CD4-positive, alpha-beta memory T cell (primary cell): ENCODE measurements around the gene IL20. TPM values are rescaled to one million over a fixed set of nuclear protein-coding genes. Genes with fewer than 3 reads are reported as not detected.

Experiments used
- CTCF ChIA-PET: fragments of 350-600 bp; sonication (Branson Sonifier 250); formaldehyde crosslinking; loops from one replicate; lab custom pipeline; 2021; ENCODE audit warnings: inconsistent platforms; ENCODE audit not compliant: partially characterized antibody; lab: Charles Lee
- POLR2A ChIA-PET: fragments of 350-600 bp; sonication (Branson Sonifier 250); formaldehyde crosslinking; loops from one replicate; lab custom pipeline; 2021; ENCODE audit not compliant: partially characterized antibody; lab: Charles Lee
- DNase-seq, 5 donors: peaks; one replicate each; pipeline versions ENCODE4 v3.0.0 to v3.0.0-alpha.2; 2020 to 2022; ENCODE audit warnings: mixed read lengths in 1 of 5
- H3K27ac ChIP-seq: one replicate; pipeline ENCODE4 v1.7.0; 2013; ENCODE audit warnings: low read depth, low read length
- H3K27me3 ChIP-seq: 2 replicates; pipeline ENCODE4 v1.7.0; 2013; ENCODE audit warnings: mild to moderate bottlenecking, low read length, moderate library complexity; ENCODE audit not compliant: insufficient read depth
- H3K36me3 ChIP-seq: 2 replicates; pipeline ENCODE4 v1.7.0; 2013; ENCODE audit warnings: mild to moderate bottlenecking, low read length, moderate library complexity; ENCODE audit not compliant: insufficient read depth
- H3K4me1 ChIP-seq: 2 replicates; pipeline ENCODE4 v1.7.0; 2013; ENCODE audit warnings: mild to moderate bottlenecking, low read length, moderate library complexity; ENCODE audit not compliant: insufficient read depth
- H3K4me3 ChIP-seq, 2 donors: one replicate each; pipeline ENCODE4 v1.7.0; 2013; ENCODE audit warnings: low read length in 2 of 2, mild to moderate bottlenecking in 1 of 2
- H3K9me3 ChIP-seq, 2 donors: one replicate each; pipeline ENCODE4 v1.7.0; 2013; ENCODE audit warnings: low read length in 2 of 2, control low read depth in 1 of 2; ENCODE audit not compliant: control insufficient read depth in 1 of 2
- H3K27ac Mint-ChIP-seq, 7 donors: one replicate each; pipeline ENCODE4 v1.8.0; 2020 to 2021; ENCODE audit warnings: mixed read lengths in 7 of 7, mild to moderate bottlenecking in 6 of 7, inconsistent platforms in 3 of 7, moderate library complexity in 3 of 7
- H3K27me3 Mint-ChIP-seq, 2 donors: one replicate each; pipeline ENCODE4 v1.8.0; 2020 to 2021; ENCODE audit warnings: mixed read lengths in 2 of 2
- H3K36me3 Mint-ChIP-seq, 2 donors: one replicate each; pipeline ENCODE4 v1.8.0; 2020 to 2021; ENCODE audit warnings: mixed read lengths in 2 of 2, inconsistent platforms in 1 of 2, mild to moderate bottlenecking in 1 of 2
- H3K4me1 Mint-ChIP-seq, 4 donors: one replicate each; pipeline ENCODE4 v1.8.0; 2020 to 2021; ENCODE audit warnings: mixed read lengths in 4 of 4, mild to moderate bottlenecking in 1 of 4
- H3K4me3 Mint-ChIP-seq, 8 donors: one replicate each; pipeline ENCODE4 v1.8.0; 2020 to 2021; ENCODE audit warnings: mixed read lengths in 8 of 8, mild to moderate bottlenecking in 7 of 8, moderate library complexity in 6 of 8, inconsistent platforms in 3 of 8
- H3K9me3 Mint-ChIP-seq, 8 donors: one replicate each; pipeline ENCODE4 v1.8.0; 2020 to 2021; ENCODE audit warnings: mixed read lengths in 8 of 8, mild to moderate bottlenecking in 5 of 8, inconsistent platforms in 3 of 8, moderate library complexity in 1 of 8
- intact Hi-C: fragments of 100-400 bp; cut with micrococcal nuclease; formaldehyde crosslinking; loops from one replicate; pipeline ENCODE4 v1.15.1; 2023
- polyA plus RNA-seq, 2 donors: library from polyadenylated mRNA; unstranded; fragments of 300-500 nt; fragmentation: Illumina TruSeq; gene quantifications; one replicate each; pipeline ENCODE4 v1.2.3, GENCODE V29; 2021
- total RNA-seq, 2 experiments: library from RNA; stranded (reverse); gene quantifications; one replicate each; pipeline ENCODE4 v1.2.3, GENCODE V29; 2021

IL20 gene
- total and polyA plus RNA-seq, 4 experiments from 2014 or later: not detected

GRCh38 chr1:206828061-206828460 is 37.4 kb upstream of the IL20 start:
- Mint-ChIP-seq H3K36me3 (no peaks in the 10 kb centered on the region), H3K27me3 (peaks cover 0 to 3% of the 10 kb centered on the region in 2 donors), H3K4me1 (peaks cover 15 to 45% (median 23%) of the 10 kb centered on the region in 4 donors), H3K9me3 (no peaks in the 10 kb centered on the region), H3K4me3 (no peak overlapping the region), H3K27ac (no peak overlapping the region)
- H3K27ac ChIP-seq: no peak overlapping the region
- DNase-seq: no peak
- ChIA-PET POLR2A (no interaction called here), CTCF (interaction anchor here (1.1 to 2.3 kb wide), 2 partner anchors 9 to 93 kb away, joined by 4 to 8 read pairs; no protein-coding TSS in a partner anchor)
- intact Hi-C loops: no loop called here
- no peak overlapping the region for H3K4me3 ChIP-seq
- H3K27me3 ChIP-seq: no peaks in the 10 kb centered on the region
- no peaks in the 10 kb centered on the region for H3K9me3 ChIP-seq
- peaks cover 21% of the 10 kb centered on the region for H3K4me1 ChIP-seq
- no peaks in the 10 kb centered on the region for H3K36me3 ChIP-seq

- Histone ChIP-seq H3K4me1 (peaks cover 21% of the 10 kb centered on the region), H3K9me3 (no peaks in the 10 kb centered on the region), H3K27ac (no peak overlapping the region), H3K36me3 (no peaks in the 10 kb centered on the region), H3K27me3 (no peaks in the 10 kb centered on the region), H3K4me3 (no peak overlapping the region)
- ChIA-PET CTCF (interaction anchor here (0.6 to 2.3 kb wide), 2 partner anchors 94 to 117 kb away, joined by 3 to 8 read pairs; no protein-coding TSS in a partner anchor), POLR2A (interaction anchor here (0.7 to 1.8 kb wide), 5 partner anchors 25 to 216 kb away, joined by 3 to 5 read pairs (median 4); partner anchors contain the start of genes EIF2D and FCMR)
- intact Hi-C loops: no loop called here
- Mint-ChIP-seq H3K27ac (peak overlapping the region in 3 of 7 donors; percentile 15 to 89 (median 76)), H3K27me3 (peaks cover 0 to 3% of the 10 kb centered on the region in 2 donors), H3K36me3 (no peaks in the 10 kb centered on the region), H3K4me1 (peaks cover 15 to 48% (median 23%) of the 10 kb centered on the region in 4 donors), H3K9me3 (no peaks in the 10 kb centered on the region), H3K4me3 (peak overlapping the region in 4 of 8 donors; percentile 38 to 84 (median 59))
- no peak for DNase-seq
Observed at GRCh38 chr1:206828765-206829164, 36.7 kb upstream of the IL20 start.

DNA sequence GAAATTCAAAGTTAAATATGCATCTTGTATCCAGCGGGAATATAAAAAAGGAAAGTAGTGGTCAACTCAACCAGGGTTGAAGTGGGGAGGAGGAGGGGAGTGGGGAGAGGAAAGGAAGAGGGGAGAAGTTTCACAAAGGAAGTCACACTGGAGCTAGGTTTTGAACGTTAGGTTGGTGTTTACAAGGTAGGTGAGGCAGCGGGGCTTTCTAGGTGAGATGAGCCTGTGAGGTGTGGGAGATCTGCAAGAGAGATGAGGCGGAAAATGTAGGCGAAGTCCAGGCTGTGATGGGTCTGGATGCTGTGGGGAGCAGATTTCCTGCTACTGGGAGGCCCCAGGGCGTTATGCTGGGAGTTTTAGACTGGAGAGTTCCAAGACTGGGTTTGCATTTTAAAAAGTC is 36.1 kb upstream of the IL20 start:
- H3K36me3 ChIP-seq: no peaks in the 10 kb centered on the region
- Mint-ChIP-seq H3K27me3 (peaks cover 0 to 3% of the 10 kb centered on the region in 2 donors), H3K9me3 (no peaks in the 10 kb centered on the region), H3K27ac (peak overlapping the region; percentile 15 to 92 (median 88)), H3K4me3 (peak overlapping the region; percentile 18 to 84 (median 51)), H3K36me3 (no peaks in the 10 kb centered on the region), H3K4me1 (peaks cover 14 to 44% (median 20%) of the 10 kb centered on the region in 4 donors)
- H3K4me3 ChIP-seq: no peak overlapping the region
- CTCF ChIA-PET: interaction anchor here (2.3 kb wide), 1 partner anchor 94 kb away, joined by 8 read pairs; no protein-coding TSS in a partner anchor
- intact Hi-C loops: no loop called here
- H3K4me1 ChIP-seq: peaks cover 21% of the 10 kb centered on the region
- H3K27me3 ChIP-seq: no peaks in the 10 kb centered on the region
- POLR2A ChIA-PET: interaction anchor here (0.7 to 1.8 kb wide), 5 partner anchors 25 to 217 kb away, joined by 3 to 5 read pairs (median 4); partner anchors contain the start of genes EIF2D and FCMR
- DNase-seq: peak in 1 of 5 donors; percentile 11
- H3K9me3 ChIP-seq: no peaks in the 10 kb centered on the region
- H3K27ac ChIP-seq: no peak overlapping the region

- intact Hi-C loops: no loop called here
- H3K27me3 Mint-ChIP-seq: peaks cover 2 to 4% of the 10 kb centered on the region in 2 donors
- peaks cover 12 to 41% (median 17%) of the 10 kb centered on the region in 4 donors for H3K4me1 Mint-ChIP-seq
- no peaks in the 10 kb centered on the region for H3K9me3 ChIP-seq
- peak overlapping the region in 6 of 7 donors; percentile 57 to 88 (median 66) for H3K27ac Mint-ChIP-seq
- POLR2A ChIA-PET: interaction anchor here (1.1 to 1.8 kb wide), 4 partner anchors 26 to 217 kb away, joined by 3 to 5 read pairs (median 4); partner anchors contain the start of genes EIF2D and FCMR
- H3K36me3 Mint-ChIP-seq: no peaks in the 10 kb centered on the region
- H3K4me1 ChIP-seq: peaks cover 21% of the 10 kb centered on the region
- no peak overlapping the region for H3K4me3 ChIP-seq
- no peaks in the 10 kb centered on the region for H3K9me3 Mint-ChIP-seq
- no peak overlapping the region for H3K27ac ChIP-seq
- CTCF ChIA-PET: interaction anchor here (1.2 to 2.3 kb wide), 2 partner anchors 82 to 95 kb away, joined by 4 to 8 read pairs; no protein-coding TSS in a partner anchor
- H3K27me3 ChIP-seq: no peaks in the 10 kb centered on the region
- no peaks in the 10 kb centered on the region for H3K36me3 ChIP-seq
- no peak for DNase-seq
- H3K4me3 Mint-ChIP-seq: peak overlapping the region in 1 of 8 donors; percentile 40
Observed at GRCh38 chr1:206829875-206830274, 35.5 kb upstream of the IL20 start.

DNA sequence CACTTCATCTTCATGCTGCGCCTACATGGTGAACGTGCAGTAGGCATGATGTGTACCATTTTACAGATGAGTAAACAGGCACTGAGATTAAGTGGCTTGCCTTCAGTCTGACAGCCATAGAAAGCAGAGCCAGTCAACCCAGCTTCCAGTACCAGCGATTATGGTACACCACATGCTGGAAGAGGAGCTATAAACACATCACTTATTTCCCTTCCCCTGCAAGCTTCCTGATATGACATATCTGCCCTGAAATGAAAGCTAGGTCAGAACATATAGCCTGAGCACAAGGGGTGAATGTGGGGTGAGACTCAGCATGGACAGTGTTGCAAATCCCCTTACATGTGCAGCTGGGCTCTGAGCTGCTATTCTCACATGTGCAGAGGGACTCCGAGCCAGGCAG is 33.8 kb upstream of the IL20 start:
- Histone ChIP-seq H3K27me3 (no peaks in the 10 kb centered on the region), H3K36me3 (no peaks in the 10 kb centered on the region), H3K4me3 (no peak overlapping the region), H3K9me3 (no peaks in the 10 kb centered on the region), H3K4me1 (peaks cover 21% of the 10 kb centered on the region), H3K27ac (no peak overlapping the region)
- CTCF ChIA-PET: interaction anchor here (0.7 to 2.4 kb wide), 8 partner anchors 10 to 150 kb away, joined by 3 to 10 read pairs (median 3); partner anchors contain the start of gene IL20
- Mint-ChIP-seq H3K9me3 (no peaks in the 10 kb centered on the region), H3K36me3 (no peaks in the 10 kb centered on the region), H3K27ac (no peak overlapping the region), H3K27me3 (peaks cover 2 to 7% of the 10 kb centered on the region in 2 donors), H3K4me1 (peaks cover 12 to 41% (median 17%) of the 10 kb centered on the region in 4 donors), H3K4me3 (no peak overlapping the region)
- no peak for DNase-seq
- POLR2A ChIA-PET: interaction anchor here (0.6 to 1.1 kb wide), 2 partner anchors 85 to 381 kb away, joined by 3 to 4 read pairs; no protein-coding TSS in a partner anchor
- intact Hi-C loops: no loop called here

- H3K27ac Mint-ChIP-seq: no peak overlapping the region
- CTCF ChIA-PET: interaction anchor here (0.8 to 2.4 kb wide), 8 partner anchors 10 to 150 kb away, joined by 3 to 10 read pairs (median 4); partner anchors contain the start of gene IL20
- Histone ChIP-seq H3K27ac (no peak overlapping the region), H3K4me1 (peaks cover 21% of the 10 kb centered on the region), H3K4me3 (no peak overlapping the region), H3K9me3 (no peaks in the 10 kb centered on the region), H3K27me3 (no peaks in the 10 kb centered on the region), H3K36me3 (no peaks in the 10 kb centered on the region)
- H3K4me3 Mint-ChIP-seq: no peak overlapping the region
- H3K4me1 Mint-ChIP-seq: peaks cover 12 to 41% (median 17%) of the 10 kb centered on the region in 4 donors
- no peaks in the 10 kb centered on the region for H3K36me3 Mint-ChIP-seq
- H3K9me3 Mint-ChIP-seq: no peaks in the 10 kb centered on the region
- intact Hi-C loops: no loop called here
- peaks cover 5 to 7% of the 10 kb centered on the region in 2 donors for H3K27me3 Mint-ChIP-seq
- no peak for DNase-seq
- POLR2A ChIA-PET: interaction anchor here (0.6 to 1.1 kb wide), 2 partner anchors 84 to 381 kb away, joined by 3 to 4 read pairs; no protein-coding TSS in a partner anchor
Observed at GRCh38 chr1:206832352-206832880, 33.0 kb upstream of the IL20 start.

DNA sequence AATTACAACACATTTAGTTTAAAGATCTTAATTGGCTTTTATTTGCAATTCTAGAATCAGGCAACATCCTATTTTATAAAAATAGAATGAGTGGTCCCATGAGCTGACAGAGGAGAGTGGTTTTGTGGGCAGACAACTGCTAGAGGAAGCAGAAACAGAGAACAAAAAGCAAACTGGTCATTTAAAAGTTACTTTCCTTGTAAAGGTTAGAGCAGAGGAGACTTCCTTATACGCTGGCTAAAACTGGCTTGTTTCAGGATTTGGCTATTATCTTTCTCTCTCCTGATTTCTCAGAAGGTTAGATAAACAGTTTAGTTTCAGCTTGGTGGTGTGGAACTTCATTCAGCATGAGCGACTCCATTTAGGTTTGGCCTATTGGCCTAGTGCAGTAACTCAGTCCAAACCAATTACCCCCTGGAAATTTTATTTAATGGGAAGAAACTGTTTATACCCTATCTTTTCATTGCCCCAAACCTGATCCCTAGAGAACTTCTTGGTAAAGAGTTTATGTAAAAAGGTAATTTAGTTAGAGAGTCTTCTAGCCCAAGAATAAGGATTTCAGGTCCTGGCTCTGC is 32.2 kb upstream of the IL20 start:
- no peak overlapping the region for H3K27ac ChIP-seq
- H3K4me1 ChIP-seq: peaks cover 21% of the 10 kb centered on the region
- no peak overlapping the region for H3K4me3 ChIP-seq
- DNase-seq: no peak
- CTCF ChIA-PET: interaction anchor here (0.7 to 2.4 kb wide), 3 partner anchors 31 to 107 kb away, joined by 3 to 10 read pairs (median 10); no protein-coding TSS in a partner anchor
- no peaks in the 10 kb centered on the region for H3K36me3 ChIP-seq
- no peaks in the 10 kb centered on the region for H3K36me3 Mint-ChIP-seq
- H3K27me3 Mint-ChIP-seq: peaks cover 5 to 9% of the 10 kb centered on the region in 2 donors
- no peaks in the 10 kb centered on the region for H3K9me3 ChIP-seq
- H3K4me3 Mint-ChIP-seq: no peak overlapping the region
- no peaks in the 10 kb centered on the region for H3K27me3 ChIP-seq
- no peaks in the 10 kb centered on the region for H3K9me3 Mint-ChIP-seq
- peaks cover 12 to 37% (median 16%) of the 10 kb centered on the region in 4 donors for H3K4me1 Mint-ChIP-seq
- intact Hi-C loops: no loop called here
- H3K27ac Mint-ChIP-seq: no peak overlapping the region
- POLR2A ChIA-PET: no interaction called here
